GM19238 (cell line): ENCODE data around the gene PPARG.
"Not testable (repeated sequence)": the region's sequence is repeated elsewhere in the genome, so short reads cannot be mapped to it uniquely, and the experiment has no call there.

Experiments used
- DNase-seq: peaks from one replicate; pipeline ENCODE4 v3.0.0; 2011; ENCODE audit warnings: low spot score; ENCODE audit not compliant: insufficient read length

The PPARG gene

DNA sequence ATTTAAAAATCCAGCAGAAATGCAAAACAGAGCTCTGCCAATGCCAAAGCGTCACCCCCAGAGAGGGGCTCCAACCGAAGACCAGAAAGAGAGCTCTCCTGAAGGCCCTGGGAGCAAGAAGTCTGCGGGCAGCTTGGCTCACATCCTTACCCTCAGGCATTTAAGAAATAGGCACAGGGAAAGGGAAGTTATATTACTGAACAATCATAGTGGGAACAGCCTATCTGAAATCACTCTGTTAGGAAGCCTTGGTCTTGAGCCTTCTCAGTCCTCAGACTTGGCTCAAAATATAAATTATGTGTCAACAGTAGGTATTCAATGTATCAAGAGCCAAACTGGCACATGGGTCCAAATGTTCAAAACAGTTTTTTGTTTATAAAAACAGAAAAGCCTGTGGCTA, 10.3 kb upstream of the PPARG start:
- no peak for DNase-seq

DNA sequence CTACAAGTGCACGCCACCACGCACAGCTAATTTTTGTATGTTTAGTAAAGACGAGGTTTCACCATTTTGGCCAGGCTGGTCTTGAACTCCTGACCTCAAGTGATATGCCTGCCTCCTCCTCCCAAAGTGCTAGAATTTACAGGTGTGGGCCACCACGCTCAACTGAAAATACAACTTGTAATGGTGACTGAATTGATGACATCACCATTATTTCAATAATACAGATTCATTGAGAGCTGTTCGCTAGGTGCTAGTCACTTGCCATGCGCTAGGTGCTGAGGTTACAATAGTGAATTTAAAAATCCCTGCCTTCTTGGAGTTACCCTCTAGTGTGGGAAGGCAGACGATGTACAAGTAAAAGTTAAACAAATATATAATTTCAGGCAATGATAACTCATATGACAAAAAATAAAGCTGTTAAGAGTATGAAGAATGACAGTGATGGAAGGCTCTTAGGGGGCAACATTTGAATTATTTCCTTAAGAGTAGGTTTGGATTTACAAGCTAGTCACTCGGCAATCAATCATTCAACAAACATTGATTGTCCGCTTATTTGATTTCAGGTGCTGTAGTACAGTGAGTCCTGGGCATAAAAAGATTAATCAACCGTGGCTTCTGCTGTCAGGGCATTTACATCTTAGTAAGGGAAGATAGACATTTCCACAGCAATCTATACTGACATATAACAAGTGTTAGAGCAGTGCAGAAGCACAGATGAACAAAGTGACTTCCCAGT, 9.1 kb upstream of the PPARG start:
- no peak for DNase-seq

DNA sequence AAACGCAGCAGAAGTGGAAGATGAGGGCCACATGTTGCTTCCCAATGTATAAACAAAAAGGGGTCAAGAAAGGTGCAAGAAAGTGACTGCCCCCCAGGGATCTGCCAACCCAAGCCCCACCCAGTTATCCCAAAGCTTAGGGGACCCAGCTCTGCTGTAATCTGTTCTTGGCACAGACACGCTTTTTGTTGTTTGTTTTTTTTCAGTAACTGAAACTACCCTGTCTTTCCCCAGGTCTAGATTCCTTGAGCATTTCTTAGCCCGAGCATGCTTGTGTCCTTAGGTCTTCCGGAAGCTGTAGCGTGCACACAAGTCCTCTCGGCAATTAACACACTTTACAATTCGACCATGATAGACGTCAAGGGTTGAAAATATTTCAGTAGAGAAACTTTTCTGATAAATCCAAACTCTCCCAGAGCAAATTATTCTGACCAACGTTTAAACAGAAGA, 8.5 kb upstream of the PPARG start:
- no peak for DNase-seq

DNA sequence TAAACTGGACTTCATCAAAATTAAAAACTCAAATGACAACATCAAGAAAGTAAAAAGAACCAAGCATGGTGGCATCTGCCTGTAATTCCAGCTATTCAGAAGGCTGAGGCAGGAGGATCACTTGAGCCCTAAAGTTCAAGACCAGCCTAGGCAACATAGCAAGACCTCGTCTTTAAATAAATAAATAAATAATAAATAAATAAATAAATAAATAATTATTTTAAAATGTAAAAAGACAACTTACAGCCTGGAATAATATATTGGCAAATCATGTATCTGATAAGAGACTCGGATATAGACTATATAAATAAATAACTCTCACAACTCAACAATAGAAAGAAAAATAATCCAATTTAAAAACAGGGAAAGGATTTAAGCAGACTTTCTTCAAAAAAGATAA, 4.3 kb upstream of the PPARG start:
- DNase-seq: no peak

DNA sequence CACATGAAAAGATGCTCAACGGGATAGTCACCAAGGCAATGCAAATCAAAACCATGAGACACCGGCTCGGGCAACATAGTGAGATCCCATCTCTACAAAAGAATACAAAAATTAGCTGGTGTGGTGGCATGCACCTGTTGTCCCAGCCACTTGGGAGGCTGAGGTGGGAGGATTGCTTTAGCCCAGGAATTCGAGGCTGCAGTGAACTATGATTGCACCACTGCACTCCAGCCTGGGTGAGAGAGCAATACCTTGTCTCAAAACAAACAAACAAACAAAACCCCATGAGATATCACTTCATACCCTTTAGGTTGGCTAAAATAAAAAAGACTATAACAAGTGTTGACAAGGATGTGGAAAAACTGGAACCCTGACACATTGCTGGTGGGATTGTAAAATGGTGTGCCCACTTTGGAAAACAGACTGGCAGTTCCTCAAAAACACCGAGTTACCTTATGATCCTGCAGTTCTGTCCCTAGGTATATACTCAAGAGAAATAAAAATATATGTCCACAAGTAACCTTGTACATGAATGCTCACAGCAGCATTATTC, 3.8 kb upstream of the PPARG start:
- DNase-seq: no peak

DNA sequence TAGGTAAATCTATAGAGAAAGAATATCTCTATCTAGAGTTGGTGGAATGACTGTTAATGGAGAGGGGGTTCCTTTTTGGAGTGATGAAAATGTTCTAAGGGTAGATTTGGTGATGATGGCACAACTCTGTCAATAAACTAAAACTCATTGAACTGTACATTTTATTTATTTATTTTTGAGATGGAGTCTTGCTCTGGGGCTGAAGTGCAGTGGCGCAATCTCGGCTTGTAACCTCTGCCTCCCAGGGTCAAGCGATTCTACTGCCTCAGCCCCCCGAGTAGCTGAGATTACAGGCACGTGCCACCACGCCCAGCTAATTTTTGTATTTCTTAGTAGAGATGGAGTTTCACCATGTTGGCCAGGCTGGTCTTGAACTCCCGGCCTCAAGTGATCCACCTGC, 3.1 kb upstream of the PPARG start:
- not testable (repeated sequence) for DNase-seq

DNA sequence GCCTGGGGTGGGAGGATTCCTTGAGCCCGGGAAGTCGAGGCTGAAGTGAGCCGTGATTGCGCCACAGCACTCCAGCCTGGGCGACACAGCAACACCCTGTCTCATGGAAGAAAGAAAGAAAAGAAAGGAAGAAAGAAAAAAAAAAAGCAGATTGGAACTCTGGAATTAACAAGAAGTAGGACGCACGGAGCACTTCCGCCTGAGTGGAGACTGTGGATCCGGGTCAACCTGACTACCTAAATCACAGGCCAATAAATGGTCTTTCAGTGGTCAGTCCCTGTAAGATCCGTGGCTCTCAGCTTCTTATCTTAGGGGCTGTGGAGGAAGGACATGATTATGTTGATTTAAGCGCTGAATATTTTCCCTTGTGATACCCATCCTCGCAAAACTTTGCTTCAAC, 2.4 kb upstream of the PPARG start:
- DNase-seq: no peak

DNA sequence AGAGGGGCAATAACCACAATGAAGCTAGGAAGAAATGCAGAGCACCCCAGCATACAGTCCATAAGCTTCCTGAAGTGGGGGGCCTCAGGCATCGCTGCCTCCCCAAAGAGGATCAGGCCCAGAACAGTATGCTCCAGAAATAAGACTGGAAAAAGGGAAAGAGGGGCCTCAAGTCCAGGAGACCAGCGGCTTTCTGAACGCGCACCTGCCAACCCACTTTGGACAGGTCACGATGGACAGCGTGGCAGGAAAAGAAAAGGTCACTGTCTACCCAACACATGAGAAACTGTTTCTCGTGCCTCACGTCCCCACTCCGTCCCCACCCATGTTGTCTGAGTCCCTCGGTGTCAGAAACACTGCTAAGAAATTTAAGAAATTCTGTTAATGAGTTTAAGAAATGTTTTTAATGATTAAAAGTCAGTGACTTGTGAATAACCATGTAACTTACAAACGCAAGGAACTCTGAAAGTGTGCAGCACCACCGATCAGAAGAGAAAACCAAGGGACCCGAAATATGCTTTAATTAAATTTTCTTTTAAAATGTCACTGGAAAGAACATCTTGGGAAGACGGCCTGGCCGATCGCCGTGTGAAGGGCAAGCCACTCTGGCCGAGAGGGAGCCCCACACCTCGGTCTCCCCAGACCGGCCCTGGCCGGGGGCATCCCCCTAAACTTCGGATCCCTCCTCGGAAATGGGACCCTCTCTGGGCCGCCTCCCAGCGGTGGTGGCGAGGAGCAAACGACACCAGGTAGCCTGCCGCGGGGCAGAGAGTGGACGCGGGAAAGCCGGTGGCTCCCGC, 1.7 kb upstream of the PPARG start:
- DNase-seq: no peak

DNA sequence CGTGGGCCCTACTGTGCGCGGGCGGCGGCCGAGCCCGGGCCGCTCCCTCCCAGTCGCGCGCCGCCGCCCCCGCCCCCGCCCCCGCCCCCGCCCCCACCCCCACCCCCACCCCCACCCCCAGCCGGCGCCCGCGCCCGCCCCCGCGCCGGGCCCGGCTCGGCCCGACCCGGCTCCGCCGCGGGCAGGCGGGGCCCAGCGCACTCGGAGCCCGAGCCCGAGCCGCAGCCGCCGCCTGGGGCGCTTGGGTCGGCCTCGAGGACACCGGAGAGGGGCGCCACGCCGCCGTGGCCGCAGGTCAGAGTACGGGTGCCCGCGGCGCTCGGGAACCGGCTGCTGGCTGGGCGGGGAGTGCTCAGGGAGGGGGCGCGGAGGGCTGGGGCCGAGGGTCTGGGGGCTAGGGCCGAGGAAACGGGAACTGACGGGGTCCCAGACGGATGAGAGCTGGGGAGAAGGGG, 1.1 kb upstream of the PPARG start:
- no peak for DNase-seq

DNA sequence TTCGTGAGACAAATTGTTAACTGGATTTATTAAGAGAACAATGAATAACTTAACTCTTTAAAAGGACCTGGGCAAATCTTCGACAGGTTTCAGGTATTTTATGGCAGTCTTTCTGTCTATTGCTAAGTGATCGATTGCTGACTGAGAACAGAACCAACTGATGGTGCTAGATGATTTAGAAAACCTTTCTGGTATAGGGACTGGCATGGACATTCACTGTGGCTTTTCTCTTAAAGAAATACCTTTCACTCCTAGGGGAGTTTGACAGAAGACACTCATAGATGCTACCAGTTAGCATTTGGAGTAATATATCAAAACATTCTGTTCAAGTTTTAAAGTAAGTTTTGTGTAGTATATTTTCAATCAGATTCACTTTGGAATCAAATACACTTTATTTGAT, 654 bp downstream of the PPARG start:
- DNase-seq: no peak

DNA sequence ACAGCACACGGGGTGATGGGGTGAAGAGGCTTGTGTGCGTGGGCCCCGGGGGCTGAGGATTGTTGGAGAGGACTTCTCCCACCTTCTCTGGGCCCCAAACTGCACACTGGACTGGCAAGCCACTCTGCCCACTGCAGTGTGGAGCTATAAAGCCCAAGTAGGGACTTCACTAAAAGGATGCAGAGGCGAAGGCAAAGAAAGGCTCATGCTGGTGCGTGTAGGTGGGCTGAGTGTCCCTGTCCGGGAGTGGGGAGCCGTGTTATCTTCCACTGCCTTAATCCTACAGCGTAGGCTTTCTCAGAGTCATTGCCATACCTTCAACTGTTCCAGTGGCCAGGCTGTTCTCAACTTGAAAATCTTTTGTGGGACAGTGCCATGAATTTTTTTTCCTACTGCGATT, 3.9 kb downstream of the PPARG start:
- DNase-seq: no peak

DNA sequence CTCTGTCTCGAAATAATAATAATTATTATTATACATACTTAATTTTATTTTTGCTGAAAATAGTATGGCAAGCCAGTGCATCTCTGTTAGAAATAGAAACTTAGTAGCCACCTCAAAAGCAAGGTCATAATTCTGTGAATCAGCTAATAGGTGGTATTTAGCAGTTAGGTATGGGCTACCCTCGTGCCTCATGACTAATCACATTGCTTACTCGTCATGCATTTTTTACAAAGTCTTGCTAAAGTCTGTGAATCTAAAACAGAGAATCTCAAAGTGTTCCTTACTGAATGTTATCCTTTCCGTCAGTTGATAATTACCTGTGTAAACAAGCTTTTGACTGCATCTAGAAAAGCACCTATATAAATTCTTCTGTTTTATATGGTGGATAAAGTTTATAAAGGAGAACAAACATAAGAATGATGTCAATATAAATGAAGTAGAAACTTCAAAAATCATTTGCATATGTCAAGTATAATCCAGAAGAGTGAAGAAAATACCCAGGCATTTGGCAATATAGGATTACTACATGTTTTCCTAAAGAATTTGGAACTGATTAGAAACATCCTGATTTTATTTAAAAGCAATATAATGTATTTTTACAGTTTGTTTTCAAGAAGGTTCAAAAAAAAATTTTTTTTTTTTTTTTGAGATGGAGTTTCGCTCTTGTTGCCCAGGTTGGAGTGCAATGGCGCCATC, 6.2 kb downstream of the PPARG start:
- no peak for DNase-seq

DNA sequence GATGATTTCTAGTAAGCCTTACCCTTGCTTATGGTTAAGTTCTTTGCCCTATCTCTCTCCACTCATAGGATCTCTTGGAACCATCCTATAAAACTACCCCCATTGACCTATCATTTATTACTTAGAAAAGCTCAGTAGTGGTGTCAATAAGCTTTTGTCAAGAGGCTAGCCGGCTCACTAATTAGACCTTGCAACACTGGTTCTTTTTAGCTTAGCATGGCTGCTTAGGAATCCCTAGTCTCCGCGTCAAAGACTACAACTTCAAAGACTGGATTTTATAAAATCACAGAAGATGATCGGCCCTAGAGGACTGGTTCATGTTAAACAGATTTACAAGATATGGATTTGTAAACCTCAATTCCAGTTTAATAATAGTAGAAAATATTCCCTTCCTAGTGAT, 7.6 kb downstream of the PPARG start:
- no peak for DNase-seq

DNA sequence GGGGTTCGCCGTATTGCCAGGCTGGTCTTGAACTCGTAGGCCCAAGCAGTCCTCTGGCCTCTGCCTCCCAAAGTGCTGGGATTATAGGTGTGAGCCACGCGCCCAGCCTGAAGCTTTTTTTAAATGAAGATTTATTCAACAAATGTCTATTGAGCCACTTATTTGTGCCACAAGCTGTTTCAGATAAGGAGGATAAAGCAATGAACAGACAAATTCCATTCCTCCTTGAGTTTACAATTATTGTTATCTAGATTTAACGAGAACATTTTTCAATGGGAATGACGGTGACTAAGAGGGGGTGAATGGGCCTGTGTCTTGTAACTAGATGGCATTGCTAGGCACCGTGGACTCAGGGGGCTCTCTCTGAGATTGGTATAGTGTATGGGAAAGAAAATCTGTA, 10.2 kb downstream of the PPARG start:
- no peak for DNase-seq

DNA sequence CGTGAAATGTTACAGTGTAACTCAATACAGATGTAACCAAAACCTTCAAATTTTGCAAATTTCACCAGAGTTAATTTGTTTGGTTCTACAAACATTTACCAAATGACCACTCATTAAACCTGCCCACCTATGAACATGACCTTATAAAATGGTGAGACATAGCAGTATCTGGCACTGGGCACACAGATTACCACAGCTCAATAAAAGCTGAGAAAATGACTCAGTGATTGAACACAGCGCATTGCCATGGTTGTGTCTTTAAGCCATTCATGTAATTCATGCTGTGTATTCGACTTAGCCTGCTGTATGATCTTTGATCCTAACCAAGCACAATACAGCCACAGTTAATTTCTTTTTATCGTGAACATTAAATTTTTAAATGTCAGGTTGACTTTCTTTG, 11.3 kb downstream of the PPARG start:
- no peak for DNase-seq

DNA sequence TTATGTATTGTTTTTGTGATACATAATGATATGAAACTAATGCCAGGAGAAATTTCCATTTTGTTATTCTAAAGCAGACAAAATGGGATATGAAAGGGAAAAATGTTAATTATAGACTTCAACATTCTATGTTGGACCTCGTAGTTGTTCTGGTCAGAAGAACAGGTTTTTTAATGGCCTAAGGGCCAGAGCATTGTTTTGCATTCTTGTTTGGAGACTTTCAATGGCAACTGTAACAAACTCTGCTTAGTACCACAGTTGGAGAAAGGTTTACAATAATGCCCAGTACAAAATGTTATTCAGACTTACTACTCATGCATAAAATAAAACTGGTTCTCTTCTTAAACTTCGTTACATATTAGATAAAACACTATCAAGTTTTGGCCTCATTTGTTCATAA, 12.2 kb downstream of the PPARG start:
- DNase-seq: no peak

DNA sequence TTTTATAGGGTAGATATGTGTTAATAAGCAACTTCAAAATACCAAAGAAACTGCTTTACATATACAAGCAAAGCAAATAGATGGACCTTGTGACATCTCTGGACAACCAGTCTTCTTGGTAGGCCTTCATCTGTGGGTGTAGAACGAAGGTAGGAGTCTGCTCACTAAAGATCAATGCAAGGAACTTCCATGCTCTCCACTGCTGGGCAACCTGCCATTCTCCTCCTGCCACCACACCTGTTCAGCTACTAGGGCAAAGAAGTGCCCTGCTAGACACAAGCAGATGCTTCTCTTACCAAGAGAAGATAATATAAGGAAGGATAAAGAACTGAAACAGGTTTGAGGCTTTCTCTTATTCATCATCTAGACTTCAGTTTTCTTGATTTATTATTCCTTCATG, 12.6 kb downstream of the PPARG start:
- DNase-seq: no peak

DNA sequence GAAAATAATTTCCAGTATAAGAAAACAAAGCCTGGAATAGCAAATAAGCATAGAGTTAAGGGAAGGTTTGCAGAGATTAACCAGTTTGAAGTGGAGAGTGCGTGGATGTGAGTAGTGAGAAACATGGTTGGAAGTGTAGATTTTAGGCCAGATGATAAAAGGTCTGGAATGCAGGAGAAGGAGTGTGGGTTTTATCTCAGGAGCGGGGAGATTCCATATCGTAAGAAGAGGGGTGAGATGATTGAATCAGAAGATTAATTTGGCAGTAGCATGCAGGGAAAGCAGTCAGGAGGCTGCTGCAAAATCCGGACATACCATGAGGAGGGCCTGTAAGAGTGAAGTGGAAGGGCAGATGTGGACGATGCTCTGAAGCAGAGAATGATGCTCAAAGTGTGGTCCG, 13.7 kb downstream of the PPARG start:
- DNase-seq: no peak

DNA sequence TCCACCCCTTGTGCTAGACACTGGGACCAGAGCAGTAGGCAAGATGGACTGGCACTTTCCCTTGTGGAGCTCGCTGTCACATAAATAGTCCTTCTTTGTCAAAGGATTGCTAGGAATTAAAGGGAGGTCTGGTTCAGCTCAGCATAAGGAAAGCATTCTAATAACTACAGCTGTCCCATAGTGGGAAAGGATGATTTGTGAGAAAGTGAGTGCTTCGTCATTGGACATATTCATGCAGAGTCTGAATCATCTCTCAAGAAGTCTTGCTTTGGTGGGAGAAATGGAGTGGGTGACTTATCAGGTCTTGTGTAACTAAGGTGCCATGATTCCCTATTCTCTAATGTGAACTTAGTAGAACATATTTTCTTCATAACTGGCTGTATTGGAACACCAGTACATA, 14.7 kb downstream of the PPARG start:
- DNase-seq: no peak

DNA sequence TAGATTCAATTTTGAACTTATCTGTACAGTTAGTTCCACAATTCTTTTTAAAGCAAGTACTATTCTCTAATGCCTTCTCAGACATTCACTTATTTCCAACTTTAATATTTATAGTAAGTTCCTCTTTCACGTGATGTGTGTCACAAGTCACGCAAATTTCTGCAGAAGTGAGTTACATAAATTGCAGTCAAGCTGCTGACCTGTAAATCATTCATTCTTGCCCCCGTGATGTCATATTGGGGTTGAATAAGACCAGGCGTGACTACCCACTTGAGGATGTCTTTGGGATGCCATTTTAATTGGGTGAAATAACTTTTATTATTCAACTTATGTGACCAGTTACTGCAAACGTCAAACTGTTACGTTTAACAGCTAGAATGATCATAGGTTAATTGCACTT, 15.1 kb downstream of the PPARG start:
- no peak for DNase-seq

DNA sequence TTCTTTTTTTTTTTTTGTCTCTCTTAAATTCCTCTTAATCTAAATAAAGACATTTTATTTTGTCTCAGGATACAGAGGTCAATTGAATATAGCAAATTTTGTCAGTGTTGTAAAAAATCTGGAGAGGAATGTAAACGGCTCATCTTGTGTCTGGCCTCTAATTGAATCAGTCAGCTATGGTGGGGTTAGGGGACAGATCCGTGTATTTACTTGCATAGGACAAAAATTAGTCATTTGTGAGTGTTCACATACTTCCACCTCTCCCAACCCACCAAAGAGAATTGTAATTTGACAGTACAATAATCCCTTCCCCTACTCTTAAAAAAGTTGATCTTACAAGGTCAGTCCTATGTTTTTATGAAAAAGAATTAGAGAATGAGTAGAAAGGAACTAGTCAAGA, 18.3 kb downstream of the PPARG start:
- no peak for DNase-seq

DNA sequence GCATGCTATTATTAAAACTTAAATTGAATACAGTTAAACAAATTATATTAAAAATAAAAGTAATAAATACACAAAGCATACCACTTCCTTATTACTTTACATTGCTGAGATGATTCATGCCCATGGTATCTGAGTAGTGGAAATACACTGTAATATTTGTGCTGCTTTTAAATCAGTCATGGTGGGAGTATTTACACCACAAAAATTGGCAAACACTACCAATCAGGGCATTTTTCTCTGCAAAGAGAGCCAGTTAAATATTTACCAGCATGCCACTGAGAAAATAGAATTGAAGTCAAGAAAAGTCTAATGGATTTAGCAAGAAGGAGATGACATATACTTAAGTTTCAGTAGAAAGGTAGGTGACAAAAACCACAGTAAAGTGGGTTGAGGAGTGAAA, 19.6 kb downstream of the PPARG start:
- no peak for DNase-seq
